ENCODE data around the gene E2F3.

DNA sequence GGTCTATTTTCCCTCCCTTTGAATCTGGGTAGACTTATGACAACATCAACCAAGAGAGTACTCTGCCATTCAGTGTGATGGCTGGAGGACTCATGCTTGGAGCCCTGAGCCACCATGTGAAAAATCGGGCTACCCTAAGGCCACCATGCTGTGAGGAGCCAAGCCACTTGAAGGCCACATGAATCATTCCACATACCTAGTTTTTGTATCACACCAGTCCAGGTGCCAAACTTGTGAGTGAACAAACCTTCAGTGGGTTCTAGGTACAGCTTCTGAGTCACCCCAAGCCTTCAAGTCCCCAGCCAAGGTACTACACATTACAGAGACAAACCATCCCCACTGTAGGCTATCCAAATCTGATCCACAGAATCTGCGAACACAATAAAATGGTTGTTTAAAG is 37.4 kb upstream of the E2F3 start:
- no peak for TF ChIP-seq POLR2A (IDR thresholded peaks at IDR 0.05; ENCODE audit: low read depth)
- TF ChIP-seq, protein P1, sequence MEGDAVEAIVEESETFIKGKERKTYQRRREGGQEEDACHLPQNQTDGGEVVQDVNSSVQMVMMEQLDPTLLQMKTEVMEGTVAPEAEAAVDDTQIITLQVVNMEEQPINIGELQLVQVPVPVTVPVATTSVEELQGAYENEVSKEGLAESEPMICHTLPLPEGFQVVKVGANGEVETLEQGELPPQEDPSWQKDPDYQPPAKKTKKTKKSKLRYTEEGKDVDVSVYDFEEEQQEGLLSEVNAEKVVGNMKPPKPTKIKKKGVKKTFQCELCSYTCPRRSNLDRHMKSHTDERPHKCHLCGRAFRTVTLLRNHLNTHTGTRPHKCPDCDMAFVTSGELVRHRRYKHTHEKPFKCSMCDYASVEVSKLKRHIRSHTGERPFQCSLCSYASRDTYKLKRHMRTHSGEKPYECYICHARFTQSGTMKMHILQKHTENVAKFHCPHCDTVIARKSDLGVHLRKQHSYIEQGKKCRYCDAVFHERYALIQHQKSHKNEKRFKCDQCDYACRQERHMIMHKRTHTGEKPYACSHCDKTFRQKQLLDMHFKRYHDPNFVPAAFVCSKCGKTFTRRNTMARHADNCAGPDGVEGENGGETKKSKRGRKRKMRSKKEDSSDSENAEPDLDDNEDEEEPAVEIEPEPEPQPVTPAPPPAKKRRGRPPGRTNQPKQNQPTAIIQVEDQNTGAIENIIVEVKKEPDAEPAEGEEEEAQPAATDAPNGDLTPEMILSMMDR (IDR thresholded peaks at IDR 0.05), result no peak

All from esophagus muscularis mucosa (tissue), 3 donors.